T1000 (cell line): ENCODE results near the gene THSD4.

Experiments used
- DNase-seq: peaks from one replicate; lab custom pipeline; 2025; ENCODE audit warnings: mixed read lengths; lab: John Stamatoyannopoulos, UW

THSD4 gene

DNA sequence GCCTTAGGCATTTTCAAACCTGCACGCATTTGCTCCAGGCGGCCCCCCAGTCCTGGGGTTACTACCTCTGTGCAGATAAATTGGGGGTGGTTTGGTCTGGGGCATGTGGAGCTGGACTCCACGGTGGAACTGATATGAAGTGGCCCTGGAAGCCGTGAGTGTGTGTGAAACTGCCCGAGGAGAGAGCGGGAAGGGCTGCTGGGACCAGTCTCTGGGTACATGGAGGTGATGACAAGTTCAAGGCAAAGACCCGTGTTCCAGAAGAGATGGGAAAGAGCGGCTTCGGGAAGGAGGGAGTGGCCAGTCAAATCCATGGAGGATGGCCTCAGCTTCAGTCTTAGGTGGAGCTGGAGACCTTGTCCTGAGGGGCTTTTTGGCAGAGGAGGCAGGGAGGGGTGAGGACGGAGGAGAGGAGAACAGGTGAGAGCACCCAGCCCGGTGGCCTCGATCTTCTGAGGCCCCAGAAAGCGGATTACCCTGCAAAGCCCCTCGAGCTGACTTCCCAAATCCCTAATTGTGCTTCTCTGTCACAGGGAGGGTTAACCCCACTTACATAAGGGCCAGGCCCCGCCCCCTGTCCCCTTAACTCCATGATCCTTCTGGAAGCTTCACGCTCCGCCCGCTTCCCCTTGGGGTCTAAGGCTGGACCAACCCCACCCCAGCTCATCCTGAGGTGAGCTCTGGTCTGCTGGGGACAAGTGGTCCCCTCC, 693.2 kb downstream of the THSD4 start:
- DNase-seq: no peak

DNA sequence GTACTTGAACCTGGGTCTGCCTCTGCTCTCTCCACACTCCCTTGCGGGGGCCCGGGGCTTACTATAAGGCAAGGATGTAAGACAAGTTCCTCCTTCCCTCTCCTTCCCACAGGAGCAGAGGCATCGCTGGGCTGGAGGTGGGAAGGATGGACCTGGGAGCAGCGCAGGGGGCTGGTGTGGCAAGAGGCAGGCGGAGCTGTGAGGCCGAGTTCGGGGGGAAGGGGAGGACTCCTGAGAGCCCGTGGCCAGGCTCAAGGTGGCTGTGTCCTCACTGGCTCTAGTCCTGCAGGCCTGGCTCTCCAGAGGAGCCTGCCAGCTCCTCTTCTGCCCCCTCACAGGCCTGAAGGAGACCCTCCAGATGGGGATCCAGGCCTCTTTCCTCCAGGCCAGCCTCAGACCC, 694.1 kb downstream of the THSD4 start:
- no peak for DNase-seq

DNA sequence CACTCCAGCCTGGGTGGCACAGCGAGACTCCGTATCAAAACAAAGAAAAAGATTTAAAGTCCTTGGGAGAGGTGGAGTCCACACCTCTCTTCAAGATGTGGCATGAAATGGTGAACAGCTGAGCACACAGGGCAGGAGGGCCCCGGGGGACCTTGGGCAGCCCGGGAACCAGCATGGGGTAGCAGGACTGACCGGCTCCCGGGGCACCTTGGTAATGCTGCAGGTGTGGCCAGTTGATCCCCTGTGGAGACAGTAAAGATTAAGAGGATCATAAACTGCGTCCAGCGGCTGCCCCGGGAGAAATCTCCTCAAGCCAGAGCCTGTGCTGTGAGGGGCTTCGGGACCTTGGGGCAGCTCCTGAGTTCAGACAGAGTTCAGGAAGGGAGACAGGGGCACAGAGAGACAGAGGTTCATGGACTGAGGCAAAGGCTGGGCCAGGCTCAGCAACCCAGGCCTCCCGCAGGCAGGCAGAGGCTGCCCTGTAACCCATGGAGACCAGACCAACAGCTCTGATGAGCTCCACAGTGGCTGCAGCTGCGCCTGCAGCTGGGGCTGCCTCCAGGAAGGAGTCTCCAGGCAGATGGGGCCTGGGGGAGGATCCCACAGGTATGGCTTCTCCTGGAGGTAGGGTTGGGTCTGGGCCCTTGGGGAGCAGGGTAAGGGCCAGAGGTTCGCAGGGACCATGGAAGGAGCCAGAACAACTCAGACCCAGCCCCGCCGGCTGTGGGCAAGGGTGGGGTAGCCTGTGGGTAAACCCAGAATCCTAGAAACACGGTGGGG, 695.2 kb downstream of the THSD4 start, which contains the start of gene NR2E3:
Gene NR2E3, plus strand, starts transcription at position 299 of the 780 bp plus-strand sequence. Its CDS starts 190 bp downstream, at position 489.
- no peak for DNase-seq

DNA sequence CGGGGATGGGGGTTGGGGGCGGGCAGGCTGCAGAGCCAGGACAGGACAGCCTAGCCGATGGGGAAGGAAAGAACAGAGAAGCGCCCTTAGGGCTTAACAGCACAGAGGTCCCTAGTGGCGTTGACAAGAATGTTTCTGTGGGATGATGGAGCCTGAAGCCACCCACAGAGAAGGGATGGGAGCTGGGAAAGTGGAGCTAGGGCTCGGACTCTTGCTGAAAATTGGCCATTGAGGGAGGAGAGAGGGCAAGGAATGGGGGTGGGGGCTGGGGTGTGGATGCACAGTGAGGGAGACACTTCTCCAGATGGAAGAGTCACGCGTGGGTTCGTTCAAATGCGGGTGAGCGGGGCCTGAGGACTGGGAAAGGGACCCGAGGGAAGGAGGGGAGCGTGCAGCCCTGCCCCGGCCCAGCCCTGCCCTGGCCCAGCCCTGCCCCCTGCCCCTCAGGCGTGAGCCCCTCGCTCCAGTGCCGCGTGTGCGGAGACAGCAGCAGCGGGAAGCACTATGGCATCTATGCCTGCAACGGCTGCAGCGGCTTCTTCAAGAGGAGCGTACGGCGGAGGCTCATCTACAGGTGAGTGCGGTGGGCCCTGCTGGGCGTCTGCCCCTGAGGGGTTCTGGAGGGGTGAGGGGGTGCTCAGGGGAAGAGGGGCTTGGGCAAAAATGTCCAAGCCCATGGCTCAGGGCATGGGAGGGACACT, 695.9 kb downstream of the THSD4 start:
- no peak for DNase-seq

DNA sequence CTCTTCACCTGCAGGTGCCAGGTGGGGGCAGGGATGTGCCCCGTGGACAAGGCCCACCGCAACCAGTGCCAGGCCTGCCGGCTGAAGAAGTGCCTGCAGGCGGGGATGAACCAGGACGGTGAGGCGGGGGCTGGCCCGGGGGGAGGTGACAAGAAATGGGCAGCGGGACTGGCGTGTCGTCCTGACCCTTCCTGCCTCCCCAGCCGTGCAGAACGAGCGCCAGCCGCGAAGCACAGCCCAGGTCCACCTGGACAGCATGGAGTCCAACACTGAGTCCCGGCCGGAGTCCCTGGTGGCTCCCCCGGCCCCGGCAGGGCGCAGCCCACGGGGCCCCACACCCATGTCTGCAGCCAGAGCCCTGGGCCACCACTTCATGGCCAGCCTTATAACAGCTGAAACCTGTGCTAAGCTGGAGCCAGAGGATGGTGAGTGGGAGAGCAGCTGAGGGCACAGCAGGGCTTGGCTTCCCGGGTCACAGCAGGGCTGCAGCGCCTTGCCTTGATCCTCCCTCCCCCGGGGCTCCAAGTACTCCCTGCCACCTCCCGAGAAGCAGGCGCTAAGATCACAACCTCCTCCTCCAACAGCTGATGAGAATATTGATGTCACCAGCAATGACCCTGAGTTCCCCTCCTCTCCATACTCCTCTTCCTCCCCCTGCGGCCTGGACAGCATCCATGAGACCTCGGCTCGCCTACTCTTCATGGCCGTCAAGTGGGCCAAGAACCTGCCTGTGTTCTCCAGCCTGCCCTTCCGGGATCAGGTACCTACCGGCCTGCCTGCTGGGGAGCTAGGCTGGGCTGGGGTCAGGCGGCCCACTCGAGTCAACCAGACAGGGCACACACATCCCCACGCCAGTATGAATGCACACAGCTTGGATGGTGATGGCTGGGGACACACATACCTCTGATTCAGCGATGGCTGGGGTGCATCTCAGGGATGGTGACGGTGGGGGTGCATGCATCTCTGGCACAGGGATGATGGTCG, 696.8 kb downstream of the THSD4 start:
- DNase-seq: no peak

DNA sequence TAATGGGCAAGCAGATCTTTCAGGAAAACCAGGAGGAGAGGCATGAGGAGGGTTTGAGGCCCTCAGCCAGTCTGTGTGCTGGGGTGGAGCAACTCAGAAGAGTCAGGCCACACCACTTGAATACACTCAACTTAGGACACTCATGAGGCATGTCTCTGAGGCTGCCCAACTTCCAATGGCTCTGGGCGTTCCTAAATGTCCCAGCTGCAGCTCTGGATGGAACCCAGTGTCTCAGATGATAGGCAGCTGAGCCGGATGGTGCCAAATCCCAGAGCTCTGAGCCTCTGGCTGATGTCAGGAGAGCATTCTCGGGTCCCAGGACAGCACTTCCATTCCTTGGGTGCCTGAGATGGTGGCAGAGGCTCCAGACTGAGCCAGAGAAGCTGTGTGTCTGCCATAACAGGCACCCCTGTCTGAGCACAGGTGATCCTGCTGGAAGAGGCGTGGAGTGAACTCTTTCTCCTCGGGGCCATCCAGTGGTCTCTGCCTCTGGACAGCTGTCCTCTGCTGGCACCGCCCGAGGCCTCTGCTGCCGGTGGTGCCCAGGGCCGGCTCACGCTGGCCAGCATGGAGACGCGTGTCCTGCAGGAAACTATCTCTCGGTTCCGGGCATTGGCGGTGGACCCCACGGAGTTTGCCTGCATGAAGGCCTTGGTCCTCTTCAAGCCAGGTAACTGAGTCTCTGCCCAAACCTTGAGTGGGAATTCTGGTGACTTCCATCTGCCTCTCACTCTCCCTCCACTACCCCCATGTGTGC, 697.9 kb downstream of the THSD4 start:
- no peak for DNase-seq

DNA sequence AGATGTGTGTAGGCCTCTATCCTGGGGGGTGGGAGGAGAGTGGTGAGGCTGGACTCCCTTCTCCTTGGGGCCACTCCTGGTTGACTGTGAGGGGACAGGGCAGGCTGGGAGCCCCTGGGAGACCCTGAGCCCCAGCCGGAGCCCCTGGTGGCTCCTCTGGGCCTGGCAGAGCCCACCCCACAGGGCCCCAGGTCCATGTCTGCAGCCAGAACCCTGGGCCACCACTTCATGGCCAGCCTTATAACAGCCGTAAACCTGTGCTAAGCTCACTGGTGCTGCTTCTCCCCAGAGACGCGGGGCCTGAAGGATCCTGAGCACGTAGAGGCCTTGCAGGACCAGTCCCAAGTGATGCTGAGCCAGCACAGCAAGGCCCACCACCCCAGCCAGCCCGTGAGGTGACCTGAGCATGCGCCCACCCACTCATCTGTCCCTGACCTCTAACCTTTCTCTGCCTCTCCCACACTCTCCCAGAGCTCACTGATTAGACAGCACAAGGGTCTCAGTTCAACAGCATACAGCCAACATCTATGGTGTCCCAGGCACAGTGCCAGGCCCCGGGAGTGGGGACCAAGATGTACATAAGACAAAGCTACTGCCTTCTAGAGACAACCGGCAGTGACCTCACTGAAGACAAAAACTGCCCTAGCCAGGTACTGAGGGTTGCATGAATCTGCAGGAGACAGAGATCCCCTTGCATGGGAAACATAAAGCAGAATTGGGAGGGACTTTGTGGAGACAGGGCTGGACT, 698.6 kb downstream of the THSD4 start:
- no peak for DNase-seq

DNA sequence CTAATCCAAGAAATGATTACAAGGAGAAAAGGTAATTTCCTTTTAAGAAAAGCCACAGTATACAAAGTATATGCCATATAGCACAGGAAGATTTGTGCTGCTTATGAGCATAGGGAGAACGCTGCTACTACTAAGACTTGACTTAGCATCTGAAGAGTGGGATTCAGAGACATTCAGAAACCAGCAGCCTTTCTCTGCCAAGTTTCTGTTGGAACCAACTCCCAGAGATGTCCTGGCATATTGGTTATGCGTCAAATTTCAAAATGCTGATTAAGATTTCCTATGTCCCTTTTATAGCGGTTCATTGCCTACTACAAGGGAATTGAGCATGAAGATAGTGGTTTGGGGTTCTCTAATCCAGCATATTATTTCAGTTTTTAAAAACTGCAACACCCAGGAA, 700.0 kb downstream of the THSD4 start:
- DNase-seq: no peak

DNA sequence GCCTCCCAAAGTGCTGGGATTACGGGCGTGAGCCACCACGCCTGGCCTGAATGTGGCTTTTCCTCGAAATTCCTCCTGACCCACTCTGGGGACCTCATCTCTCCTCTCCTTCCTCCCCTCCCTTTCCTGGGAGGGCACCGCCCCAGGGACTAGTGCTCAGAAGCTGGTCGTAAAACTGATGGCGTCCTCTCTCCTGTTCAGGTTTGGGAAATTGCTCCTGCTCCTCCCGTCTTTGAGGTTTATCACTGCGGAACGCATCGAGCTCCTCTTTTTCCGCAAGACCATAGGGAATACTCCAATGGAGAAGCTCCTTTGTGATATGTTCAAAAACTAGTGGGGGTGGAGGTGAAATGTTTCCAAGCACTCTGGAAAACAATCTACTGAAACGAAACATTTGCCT, 702.1 kb downstream of the THSD4 start:
- DNase-seq: no peak

DNA sequence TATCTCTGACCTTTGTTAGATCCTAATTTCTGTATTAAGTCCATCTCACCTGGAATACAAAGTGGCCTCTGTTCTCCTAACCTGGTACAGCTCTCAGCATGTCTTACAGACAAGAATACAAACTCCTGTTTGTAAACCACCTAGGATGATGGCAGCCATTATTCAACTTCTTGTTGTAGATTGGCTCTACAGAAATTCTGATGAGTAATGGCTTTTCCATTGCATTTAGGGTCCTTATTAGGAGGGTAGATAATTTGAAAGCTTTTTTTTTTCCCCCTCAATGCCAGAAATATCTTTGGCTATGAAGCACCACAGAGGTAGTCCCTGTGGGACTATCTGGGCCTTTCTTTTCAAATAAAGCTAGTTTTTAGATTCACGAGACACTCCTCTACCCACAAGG, 704.9 kb downstream of the THSD4 start:
- DNase-seq: no peak

DNA sequence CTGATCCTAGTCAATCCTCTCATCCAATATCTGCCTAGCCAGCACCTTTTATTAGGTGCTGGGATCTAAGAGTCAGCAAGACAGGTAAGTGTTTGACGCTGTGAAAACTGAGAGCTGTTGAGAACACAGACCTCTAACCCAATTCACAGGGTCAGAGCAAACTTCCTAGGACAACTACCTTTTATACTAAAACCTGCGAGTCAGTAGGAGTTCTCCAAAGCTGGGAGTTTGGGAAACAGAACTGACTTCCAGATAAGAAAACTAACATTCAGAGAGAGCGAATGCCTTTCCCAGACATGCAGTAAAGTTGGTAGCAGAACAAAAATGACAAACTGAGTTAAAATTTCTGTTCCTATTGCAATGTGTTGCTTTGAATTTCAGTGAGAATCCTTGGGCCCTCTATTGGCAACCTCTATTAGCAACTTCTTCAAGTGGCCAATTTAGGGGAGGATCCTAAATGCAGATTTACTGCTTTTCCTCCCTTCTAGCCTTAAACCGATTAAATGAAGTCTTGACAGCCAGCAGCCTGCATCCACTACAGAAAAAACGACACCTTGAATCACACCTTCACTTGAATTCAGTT, 706.4 kb downstream of the THSD4 start:
- no peak for DNase-seq

DNA sequence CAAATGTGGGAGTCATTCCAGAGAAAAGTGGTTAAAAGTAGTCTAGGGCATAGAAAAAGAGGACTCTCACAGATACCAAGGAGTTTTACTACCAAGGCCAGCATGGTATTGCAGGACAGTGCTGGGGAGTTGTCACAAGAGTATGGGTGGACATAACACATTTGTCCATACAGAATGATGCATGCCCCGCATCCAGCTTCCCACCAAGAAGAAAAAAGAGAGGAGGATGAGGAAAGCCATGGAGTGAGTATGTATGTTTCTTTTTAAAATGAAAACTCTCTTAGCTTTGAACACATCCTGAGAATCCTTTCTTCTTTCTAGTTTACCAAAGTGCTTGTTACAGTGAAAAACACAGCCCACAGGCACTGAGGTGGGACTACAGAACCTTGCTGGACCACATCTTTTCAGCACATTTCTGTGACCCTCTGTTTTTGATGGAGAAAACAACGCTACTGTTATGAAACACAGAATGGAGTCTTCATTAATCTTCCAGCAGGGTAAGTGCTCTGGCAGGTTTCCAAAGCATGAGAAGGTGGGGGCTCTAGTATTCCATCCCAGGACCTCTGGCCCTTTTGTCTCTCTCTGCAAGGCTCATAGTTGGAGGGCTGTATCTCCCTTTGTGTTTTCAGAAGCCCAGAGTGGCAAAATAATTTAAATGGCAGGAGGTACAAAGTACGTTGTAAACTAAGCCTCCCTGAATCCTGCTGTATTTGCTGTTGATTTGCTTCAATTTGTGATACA, 707.8 kb downstream of the THSD4 start:
- DNase-seq: no peak

DNA sequence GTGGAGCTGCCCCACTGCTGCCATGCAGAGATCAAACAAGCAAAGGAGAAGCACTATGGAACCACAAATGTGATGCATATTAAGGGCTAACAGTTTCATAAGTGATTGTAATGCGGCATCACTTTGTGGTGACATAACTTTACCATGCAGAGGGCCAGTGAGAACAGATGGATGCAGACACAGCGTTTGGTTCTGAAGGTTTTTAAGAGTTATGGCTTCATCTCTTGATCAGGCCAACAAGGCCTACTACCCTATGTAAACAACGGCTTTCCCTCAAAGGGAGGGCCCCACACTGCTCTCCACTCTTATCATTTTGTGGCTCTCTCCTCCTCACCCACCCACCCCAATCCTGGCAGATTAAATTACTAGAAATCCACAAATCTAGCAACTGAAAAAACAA, 708.5 kb downstream of the THSD4 start:
- DNase-seq: no peak

DNA sequence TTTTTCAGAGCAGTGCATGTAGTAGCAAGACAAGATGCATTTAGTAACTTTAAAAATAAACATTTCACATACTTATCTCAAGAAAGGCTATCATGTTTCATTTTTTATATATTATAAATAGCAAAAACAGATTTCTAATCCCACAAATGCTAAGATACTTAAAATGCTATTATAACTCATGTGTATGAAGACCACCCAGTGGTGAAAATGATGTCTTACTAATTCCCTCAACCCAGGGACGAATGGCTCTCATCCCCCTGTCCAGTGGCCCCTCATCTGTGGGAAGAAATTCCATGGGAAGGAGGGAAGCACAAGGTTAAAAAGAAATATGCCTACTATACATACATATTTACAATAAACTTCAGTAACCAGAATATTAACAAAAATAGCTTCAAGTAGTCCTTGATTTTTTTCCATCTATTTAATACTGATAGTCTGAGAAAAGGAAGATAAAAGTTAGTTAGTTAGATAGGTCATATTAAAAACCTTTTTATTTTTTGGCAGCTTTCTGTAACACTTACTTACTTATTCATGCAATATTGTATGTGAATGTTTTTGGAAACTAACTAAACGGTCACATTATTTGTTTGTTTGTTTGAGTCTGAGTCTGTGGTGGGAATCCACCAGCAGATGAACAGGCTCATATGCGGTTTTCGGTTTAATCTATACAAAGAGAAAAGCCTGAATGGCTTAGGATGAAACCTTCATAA, 709.9 kb downstream of the THSD4 start:
- no peak for DNase-seq

DNA sequence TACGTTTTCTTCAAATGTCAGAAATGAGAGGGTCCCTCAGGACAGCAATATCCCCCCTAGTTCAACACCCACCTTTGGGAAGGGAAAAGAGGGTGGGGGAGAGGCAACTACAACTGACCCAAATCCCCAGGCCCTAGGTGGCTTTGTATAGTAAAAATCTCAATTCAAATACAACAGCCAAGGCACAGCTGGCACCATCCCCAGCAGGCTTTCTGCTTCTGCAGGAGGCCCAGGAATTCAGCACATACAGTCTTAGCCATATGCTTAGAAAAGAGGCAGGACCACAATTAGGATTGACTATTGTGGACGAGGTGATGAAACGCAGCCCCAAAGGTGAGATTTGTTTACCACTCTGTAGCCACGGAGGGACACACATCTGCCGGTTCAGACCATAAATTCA, 710.9 kb downstream of the THSD4 start:
- DNase-seq: no peak

DNA sequence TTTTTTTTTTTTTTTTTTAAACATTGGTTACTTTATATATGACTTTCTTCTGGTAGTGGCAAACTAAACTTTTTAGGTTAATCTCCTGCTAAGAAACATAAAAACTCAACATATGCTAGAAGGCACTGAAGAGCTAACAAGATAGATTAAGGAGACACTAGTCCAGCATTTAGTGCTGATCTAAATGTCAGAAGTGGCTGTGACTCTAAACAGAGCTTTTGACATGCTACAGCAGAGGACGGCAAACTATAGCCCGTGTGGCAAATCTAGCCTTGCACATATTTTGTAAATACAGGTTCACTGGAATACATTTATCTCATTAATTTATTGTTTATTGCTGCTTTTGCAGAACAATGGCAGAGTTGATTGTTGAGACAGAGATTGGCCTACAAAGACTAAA, 715.7 kb downstream of the THSD4 start:
- no peak for DNase-seq
